CD4-positive, alpha-beta T cell treated with Interleukin-15 for 4 hours (primary cell): ENCODE measurements around the gene ESCO1.
"Not testable (repeated sequence)": the region's sequence is repeated elsewhere in the genome, so short reads cannot be mapped to it uniquely, and the experiment has no call there.

Source experiments
- DNase-seq: peaks from one replicate; pipeline ENCODE4 v3.0.0-alpha.2; 2020; ENCODE audit warnings: low spot score

Gene ESCO1, protein sequence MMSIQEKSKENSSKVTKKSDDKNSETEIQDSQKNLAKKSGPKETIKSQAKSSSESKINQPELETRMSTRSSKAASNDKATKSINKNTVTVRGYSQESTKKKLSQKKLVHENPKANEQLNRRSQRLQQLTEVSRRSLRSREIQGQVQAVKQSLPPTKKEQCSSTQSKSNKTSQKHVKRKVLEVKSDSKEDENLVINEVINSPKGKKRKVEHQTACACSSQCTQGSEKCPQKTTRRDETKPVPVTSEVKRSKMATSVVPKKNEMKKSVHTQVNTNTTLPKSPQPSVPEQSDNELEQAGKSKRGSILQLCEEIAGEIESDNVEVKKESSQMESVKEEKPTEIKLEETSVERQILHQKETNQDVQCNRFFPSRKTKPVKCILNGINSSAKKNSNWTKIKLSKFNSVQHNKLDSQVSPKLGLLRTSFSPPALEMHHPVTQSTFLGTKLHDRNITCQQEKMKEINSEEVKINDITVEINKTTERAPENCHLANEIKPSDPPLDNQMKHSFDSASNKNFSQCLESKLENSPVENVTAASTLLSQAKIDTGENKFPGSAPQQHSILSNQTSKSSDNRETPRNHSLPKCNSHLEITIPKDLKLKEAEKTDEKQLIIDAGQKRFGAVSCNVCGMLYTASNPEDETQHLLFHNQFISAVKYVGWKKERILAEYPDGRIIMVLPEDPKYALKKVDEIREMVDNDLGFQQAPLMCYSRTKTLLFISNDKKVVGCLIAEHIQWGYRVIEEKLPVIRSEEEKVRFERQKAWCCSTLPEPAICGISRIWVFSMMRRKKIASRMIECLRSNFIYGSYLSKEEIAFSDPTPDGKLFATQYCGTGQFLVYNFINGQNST

GRCh38 chr18:21600526-21601410 is at the start of gene ESCO1:
TSS of gene ESCO1 (minus strand) at chr18:21600704. CDS start at chr18:21574843, 25,861 bp downstream.
- peak; percentile 95 for DNase-seq

DNA sequence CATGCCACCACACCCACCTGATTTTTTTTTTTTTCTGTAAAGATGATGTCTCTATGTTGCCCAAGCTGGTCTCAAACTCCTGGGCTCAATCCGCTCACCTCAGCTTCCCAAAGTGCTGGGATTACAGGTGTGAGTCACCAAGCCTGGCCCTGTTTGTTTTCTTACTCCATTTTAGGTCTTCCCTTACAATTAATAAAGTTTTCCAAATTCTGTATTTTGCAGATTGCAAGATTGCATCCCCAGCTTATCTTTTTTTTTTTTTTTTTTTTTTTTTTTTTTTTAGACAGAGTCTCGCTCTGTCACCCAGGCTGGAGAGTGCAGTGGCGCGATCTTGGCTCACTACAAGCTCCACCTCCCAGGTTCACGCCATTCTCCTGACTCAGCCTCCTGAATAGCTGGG is 39.9 kb upstream of the ESCO1 start:
- DNase-seq: not testable (repeated sequence)

GRCh38 chr18:21638822-21639221 is 38.3 kb upstream of the ESCO1 start:
- no peak for DNase-seq

GRCh38 chr18:21636769-21637168 is 36.3 kb upstream of the ESCO1 start:
- DNase-seq: no peak

DNA sequence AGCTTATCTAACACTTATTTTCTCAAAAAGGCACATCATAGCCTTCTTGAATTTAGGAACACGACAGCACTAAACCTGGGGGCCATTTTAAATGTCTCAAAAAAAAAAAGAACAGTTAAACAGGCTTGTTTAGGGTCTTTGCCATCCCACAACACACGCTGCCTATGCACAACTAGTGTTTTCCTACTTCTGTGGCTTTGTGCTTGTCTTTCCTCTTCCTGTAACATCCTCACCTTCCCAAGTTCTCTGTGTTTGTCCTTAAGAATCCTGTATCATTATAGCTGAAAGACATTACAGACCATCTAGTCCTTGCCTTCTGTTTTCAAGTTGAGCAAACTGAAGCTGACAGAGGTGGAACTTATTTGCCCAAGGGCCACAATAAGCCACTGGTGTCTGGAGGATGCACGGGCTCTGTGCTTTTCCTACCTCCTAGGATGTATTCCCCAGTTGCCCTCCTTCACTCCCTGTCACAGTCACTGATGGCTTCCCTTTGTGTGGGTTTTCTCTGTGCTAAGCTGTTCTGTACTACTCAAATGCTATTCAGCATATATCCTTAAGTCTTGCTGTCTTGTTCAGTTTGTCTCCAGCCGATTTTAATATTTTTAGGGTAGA is 34.2 kb upstream of the ESCO1 start:
- DNase-seq: no peak

- DNase-seq: no peak
Observed at GRCh38 chr18:21632393-21632792, 31.9 kb upstream of the ESCO1 start.

DNA sequence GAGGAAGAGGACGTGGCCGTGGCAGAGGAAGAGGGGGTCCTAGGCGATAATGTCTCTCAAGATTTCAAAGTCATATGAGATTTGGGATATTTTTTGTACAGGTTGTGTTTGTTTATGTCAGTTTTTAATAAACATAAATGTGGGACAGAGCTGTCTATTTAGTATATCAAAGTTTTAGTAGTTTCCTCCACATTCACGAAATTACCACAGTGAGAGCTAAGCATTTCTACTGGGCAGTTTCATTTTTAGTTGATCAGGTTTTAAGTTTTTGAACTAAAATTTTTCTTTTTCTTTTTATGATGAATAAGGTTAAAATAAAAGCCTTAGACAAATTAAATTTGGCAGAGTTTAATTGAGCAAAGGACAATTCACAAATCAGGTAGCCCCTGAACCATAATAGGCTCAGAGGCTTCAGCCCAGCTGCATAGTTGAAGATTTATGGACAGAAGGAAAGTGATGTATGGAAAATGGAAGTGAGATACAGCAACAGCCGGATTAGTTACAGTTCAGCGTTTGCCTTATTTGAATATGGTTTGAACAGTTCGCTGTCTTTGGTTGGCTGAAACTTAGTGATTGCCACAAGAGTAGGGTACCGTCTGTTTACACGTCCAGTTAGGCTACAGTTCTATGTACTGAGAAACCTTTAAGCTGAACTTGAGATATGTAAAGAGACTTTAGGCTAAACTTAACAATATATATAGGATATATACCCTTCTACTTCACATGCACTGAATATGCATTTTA is 28.8 kb upstream of the ESCO1 start:
- DNase-seq: no peak

- DNase-seq: not testable (repeated sequence)
Observed at GRCh38 chr18:21621640-21622039, 21.1 kb upstream of the ESCO1 start.

GRCh38 chr18:21612125-21613039 is 11.9 kb upstream of the ESCO1 start, which contains the start of gene SNRPD1:
TSS of gene SNRPD1 (plus strand) at chr18:21612314. CDS start at chr18:21612430, 116 bp downstream.
- DNase-seq: peak; percentile 90

DNA sequence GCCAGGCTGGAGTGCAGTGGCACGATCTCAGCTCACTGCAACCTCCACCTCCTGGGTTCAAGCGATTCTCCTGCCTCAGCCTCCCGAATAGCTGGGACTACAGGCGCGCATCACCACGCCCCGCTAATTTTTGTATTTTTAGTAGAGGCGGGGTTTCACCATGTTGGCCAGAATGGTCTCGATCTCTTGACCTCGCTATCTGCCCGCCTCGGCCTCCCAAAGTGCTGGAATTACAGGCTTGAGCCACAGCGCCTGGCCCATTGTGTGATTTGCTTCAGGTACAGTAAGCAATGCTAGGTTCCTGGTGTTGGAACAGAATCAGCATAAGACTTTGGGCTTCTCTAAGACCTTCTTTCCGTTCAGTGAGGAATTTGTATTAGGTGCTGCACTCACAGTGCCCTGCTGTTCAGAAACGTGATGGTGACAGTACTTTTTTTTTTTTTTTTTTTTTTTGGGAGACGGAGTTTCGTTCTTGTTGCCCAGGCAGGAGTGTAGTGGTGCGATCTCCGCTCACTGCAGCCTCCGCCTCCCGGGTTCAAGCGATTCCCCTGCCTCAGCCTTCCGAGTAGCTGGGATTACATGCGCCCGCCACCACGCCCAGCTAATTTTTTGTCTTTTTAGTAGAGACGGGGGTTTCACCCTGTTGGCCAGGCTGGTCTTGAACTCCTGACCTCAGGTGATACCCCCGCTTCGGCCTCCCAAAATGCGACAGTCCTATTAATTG is 11.1 kb upstream of the ESCO1 start:
- not testable (repeated sequence) for DNase-seq

DNA sequence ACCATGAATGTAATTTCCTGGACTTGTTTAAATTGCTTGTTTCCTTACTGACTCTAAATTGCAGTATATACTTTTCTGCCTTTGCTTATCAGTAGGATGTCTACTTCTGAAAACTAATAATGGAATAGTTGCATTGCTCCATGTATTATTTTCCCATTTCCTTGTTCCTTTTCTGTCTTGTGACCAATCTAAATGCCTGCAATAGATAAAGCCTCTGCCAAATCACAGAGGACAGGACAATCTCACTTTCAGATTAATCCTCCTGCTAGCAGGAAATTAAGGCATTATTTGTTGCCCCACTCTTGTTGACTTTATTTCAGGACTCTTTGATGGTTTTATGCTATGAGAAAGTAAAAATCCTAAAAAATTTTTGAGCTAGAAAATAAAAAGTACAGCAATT is 4.7 kb upstream of the ESCO1 start:
- DNase-seq: no peak

GRCh38 chr18:21604671-21605070 is 4.2 kb upstream of the ESCO1 start:
- no peak for DNase-seq

- peak; percentile 5 for DNase-seq
Observed at GRCh38 chr18:21602299-21602587, 1.7 kb upstream of the ESCO1 start.

GRCh38 chr18:21599585-21600525 is 649 bp downstream of the ESCO1 start:
- DNase-seq: peak; percentile 0

DNA sequence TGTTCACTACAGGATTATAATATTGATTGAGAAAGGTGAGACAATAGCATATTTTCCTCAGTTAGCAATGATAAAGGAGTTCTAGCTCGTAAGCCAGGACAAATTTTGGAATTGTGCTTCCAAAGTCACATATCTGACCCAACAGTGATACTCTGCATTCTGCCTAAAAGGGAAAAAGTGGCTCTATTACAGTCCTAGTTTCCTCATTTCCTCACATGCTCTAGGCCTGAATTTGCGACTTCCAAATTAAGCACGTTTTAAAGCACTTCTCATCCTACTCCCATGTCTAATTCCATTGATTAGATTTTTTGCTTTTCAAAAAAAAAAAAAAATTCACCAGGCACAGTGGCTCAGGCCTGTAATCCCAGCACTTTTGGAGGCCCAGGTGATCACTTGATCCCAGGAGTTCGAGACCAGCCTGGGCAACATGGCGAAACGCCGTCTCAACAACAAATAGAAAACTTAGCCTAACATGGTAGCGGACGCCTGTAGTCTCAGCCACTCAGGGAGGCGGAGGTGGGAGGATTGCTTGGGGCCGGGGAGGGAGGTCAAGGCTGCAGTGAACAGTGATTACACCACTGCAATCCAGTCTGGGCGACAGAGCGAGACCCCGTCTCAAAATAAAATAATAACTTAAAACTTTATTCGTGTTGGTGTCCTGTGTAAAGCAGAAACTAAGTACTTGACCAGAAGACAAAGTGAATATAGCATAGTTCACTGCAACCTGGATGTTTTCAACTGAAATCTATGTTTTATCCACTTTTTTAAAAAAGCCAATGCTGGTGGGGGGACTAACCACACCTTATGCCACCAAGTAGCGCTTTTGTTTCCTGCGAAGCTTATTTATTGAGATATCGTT is 1.5 kb downstream of the ESCO1 start:
- DNase-seq: no peak

DNA sequence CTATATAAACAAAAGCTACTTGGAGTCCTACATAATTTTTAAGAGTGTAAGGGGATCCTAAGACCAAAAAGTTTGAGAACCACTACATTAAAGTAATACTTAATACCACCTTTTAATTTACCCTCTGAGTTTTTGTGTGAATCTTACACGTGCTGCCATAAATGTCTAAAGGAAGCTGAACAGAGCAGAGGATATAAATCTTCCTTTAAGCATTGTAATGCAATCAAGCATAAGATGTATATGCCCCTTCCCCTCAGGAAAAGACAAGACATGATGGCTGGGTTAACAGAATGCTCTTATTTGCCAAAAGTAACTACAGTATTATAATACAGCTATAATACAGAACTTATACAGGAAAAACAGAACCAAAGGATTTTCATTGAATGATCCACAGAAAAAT is 2.9 kb downstream of the ESCO1 start:
- no peak for DNase-seq
